RWPE2 (cell line): Measurements from ENCODE around the gene TEK.

ENCODE experiments used
- ATAC-seq: fragments of 200-7000 bp; cut with Tn5 transposase; 3 replicates; pipeline ENCODE4 v1.9.1; 2021; ENCODE audit warnings: low read depth
- DNase-seq: peaks from one replicate; pipeline ENCODE4 v3.0.0-alpha.2; 2020; ENCODE audit warnings: low spot score
- H3K27ac ChIP-seq: fragments of 450-650 bp; 2 replicates; pipeline ENCODE4 v1.5.1; 2017; ENCODE audit warnings: mild to moderate bottlenecking; ENCODE audit not compliant: poor library complexity, severe bottlenecking
- H3K27me3 ChIP-seq: fragments of 250-450 bp; sonication (Bioruptor Pico); 2 replicates; pipeline ENCODE4 v1.5.1; 2021; ENCODE audit warnings: mild to moderate bottlenecking, moderate library complexity; ENCODE audit not compliant: insufficient read depth, poor library complexity, severe bottlenecking
- H3K36me3 ChIP-seq: fragments of 250-450 bp; sonication (Bioruptor Pico); 2 replicates; pipeline ENCODE4 v1.5.1; 2020; ENCODE audit warnings: low read depth, mild to moderate bottlenecking, moderate library complexity
- H3K4me1 ChIP-seq: fragments of 250-450 bp; sonication (Bioruptor Pico); 2 replicates; pipeline ENCODE4 v1.5.1; 2021; ENCODE audit warnings: mild to moderate bottlenecking, moderate library complexity; ENCODE audit not compliant: insufficient read depth, poor library complexity, severe bottlenecking
- H3K4me3 ChIP-seq: fragments of 250-450 bp; sonication (Bioruptor Pico); 2 replicates; pipeline ENCODE4 v1.5.1; 2021; ENCODE audit warnings: mild to moderate bottlenecking, moderate library complexity; ENCODE audit not compliant: severe bottlenecking
- H3K9me3 ChIP-seq: fragments of 250-450 bp; sonication (Bioruptor Pico); 2 replicates; pipeline ENCODE4 v1.5.1; 2021; ENCODE audit warnings: mild to moderate bottlenecking, moderate library complexity; ENCODE audit not compliant: severe bottlenecking
- TF ChIP-seq, protein P1 (sequence below): fragments of 450-650 bp; IDR thresholded peaks from one replicate; pipeline ENCODE4 v1.5.1; 2017; ENCODE audit warnings: mild to moderate bottlenecking, moderate library complexity; ENCODE audit not compliant: poor library complexity, severe bottlenecking

Gene TEK

DNA sequence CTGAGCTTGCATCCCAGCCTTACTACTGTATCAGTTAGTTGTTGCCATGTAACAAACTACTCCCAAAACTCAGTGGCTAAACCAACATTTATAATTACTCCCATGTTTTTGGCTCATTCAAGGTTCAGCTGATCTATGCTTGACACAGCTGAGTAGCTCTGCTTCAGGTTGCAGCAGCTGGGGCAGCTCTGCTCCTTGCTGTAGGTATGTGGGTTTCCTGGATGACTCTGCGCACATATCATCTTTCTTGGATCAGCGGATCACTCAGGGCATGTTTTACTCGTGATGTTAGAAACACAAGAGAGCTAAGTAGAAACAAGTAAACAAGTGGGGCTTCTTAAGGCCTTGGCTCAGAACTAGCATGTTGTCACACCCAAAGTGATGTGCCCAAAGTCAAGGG lies 15.1 kb downstream of the TEK start:
- no peak for ATAC-seq
- H3K27ac ChIP-seq: peak overlapping the region; percentile 77
- peaks cover 22% of the 10 kb centered on the region for H3K4me1 ChIP-seq
- H3K4me3 ChIP-seq: no peak overlapping the region
- no peaks in the 10 kb centered on the region for H3K36me3 ChIP-seq
- no peaks in the 10 kb centered on the region for H3K9me3 ChIP-seq
- no peak for DNase-seq
- H3K27me3 ChIP-seq: no peaks in the 10 kb centered on the region
- TF ChIP-seq, protein P1, sequence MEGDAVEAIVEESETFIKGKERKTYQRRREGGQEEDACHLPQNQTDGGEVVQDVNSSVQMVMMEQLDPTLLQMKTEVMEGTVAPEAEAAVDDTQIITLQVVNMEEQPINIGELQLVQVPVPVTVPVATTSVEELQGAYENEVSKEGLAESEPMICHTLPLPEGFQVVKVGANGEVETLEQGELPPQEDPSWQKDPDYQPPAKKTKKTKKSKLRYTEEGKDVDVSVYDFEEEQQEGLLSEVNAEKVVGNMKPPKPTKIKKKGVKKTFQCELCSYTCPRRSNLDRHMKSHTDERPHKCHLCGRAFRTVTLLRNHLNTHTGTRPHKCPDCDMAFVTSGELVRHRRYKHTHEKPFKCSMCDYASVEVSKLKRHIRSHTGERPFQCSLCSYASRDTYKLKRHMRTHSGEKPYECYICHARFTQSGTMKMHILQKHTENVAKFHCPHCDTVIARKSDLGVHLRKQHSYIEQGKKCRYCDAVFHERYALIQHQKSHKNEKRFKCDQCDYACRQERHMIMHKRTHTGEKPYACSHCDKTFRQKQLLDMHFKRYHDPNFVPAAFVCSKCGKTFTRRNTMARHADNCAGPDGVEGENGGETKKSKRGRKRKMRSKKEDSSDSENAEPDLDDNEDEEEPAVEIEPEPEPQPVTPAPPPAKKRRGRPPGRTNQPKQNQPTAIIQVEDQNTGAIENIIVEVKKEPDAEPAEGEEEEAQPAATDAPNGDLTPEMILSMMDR: no peak

DNA sequence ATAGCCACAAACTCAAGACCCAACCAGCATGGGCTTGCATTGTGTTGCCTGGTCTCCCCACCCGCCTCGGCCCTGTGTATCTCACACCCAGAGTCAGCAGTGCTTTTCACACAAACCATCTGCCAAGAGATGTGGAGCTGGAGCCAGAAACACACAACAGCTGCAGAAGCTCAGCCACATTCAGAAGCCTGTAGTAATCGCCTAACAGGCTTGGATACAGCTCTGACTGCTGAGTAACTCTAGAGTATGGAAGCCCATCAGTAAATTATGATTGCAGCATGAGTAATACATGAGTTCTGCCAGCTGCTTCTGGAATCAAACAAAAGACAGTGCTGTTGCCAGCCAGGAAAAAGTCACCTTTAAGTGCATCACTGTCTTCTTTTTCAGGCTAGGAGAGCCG lies 16.0 kb downstream of the TEK start:
- ATAC-seq (peak; percentile 96), DNase-seq (peak; percentile 58)
- H3K9me3 ChIP-seq: no peaks in the 10 kb centered on the region
- no peaks in the 10 kb centered on the region for H3K27me3 ChIP-seq
- H3K27ac ChIP-seq: peak overlapping the region; percentile 77
- TF ChIP-seq, protein P1: no peak
- H3K4me1 ChIP-seq: peaks cover 21% of the 10 kb centered on the region
- H3K4me3 ChIP-seq: no peak overlapping the region
- no peaks in the 10 kb centered on the region for H3K36me3 ChIP-seq

DNA sequence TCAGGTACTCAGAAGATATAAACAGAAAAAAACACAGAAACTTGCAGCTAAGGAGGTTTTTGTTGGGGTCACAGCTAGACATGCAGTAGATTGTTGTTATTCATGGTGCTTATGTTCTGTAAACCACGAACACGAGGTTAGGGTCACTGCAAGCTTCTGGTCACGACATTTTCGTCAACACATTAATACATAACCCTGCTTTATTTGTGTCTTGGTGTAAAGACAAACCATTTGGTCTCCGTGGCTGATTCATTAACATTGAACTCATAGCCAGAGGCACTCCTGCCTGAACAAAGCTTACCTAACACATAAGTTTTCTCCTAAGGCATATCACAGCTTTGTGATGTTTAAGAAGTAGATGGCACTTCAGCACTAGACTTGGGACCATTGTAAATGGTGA lies 16.9 kb downstream of the TEK start:
- TF ChIP-seq, protein P1: no peak
- DNase-seq (no peak), ATAC-seq (peak; percentile 23; the same call in 1 of the 3 replicates)
- no peaks in the 10 kb centered on the region for H3K27me3 ChIP-seq
- H3K27ac ChIP-seq: peak overlapping the region; percentile 77
- no peaks in the 10 kb centered on the region for H3K9me3 ChIP-seq
- no peak overlapping the region for H3K4me3 ChIP-seq
- H3K4me1 ChIP-seq: peaks cover 21% of the 10 kb centered on the region
- no peaks in the 10 kb centered on the region for H3K36me3 ChIP-seq

DNA sequence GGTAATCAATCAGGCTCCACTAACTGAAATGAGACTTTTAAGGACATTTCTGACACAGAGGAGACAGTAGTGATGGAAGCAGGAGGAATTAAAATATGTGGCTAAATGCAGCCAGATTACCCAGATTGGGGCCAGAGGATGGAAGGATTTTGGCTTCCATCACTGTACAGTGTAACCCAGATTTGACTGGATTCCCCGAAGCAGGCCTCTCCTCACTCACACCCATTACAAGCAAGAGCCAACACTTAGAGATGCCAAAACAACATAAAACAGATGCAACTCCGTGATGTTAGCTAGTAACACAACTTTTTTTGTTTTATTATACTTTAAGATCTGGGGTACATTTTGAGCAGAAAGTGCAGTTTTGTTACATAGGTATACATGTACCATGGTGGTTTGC lies 17.6 kb downstream of the TEK start:
- H3K36me3 ChIP-seq: no peaks in the 10 kb centered on the region
- no peaks in the 10 kb centered on the region for H3K27me3 ChIP-seq
- no peak overlapping the region for H3K27ac ChIP-seq
- H3K9me3 ChIP-seq: no peaks in the 10 kb centered on the region
- ATAC-seq: no peak
- TF ChIP-seq, protein P1: no peak
- no peak overlapping the region for H3K4me3 ChIP-seq
- DNase-seq: no peak
- H3K4me1 ChIP-seq: peaks cover 21% of the 10 kb centered on the region

DNA sequence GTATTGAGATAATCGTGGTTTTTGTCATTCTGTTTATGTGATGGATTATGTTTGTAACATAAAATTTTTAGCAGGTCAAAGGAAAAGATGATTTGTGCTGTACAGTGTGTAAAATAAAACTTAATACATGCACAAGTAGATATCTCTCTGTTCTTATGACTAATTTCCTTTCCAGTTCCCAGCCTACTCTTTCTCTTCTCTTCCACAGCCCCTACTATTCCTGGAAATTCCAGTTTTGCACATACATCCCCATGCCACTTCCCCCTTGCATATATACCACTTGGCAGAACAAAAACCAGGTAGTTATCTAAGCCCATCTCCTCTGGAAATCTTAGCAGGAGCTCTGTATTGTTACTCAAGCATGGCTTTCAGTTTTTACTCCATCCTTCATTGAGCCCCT lies 20.2 kb downstream of the TEK start:
- H3K4me1 ChIP-seq: peaks cover 19% of the 10 kb centered on the region
- no peaks in the 10 kb centered on the region for H3K27me3 ChIP-seq
- ATAC-seq (no peak), DNase-seq (no peak)
- TF ChIP-seq, protein P1: no peak
- no peak overlapping the region for H3K4me3 ChIP-seq
- no peaks in the 10 kb centered on the region for H3K36me3 ChIP-seq
- no peak overlapping the region for H3K27ac ChIP-seq
- H3K9me3 ChIP-seq: no peaks in the 10 kb centered on the region
